Measurements from ENCODE around the gene RETREG3.

The RETREG3 gene

DNA sequence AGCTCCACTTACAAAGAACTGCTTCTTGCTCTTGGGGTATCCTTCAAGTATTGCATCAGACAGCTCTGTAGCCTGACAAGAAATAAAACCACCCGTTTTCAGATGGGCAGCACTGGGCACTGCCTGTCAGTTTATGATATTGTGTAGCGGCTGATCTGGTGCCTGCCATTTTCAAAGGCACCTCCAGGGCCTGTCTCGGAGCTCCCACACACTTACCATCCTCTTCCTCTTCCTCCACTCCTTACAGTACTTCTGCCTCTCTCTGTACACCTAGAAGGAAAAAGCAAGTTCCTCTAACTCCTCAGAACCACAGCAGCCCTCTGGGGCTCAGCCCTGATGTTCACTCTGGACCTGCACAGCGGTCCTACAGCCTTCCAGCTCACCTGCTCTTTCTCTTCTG, 36.1 kb downstream of the RETREG3 start:
- Histone ChIP-seq H3K4me3 (ENCODE audit: low read depth in 1 of 2, low read length in 2 of 2) (no peak overlapping the region), H3K27me3 (ENCODE audit: insufficient read depth, low read length, poor library complexity) (no peaks in the 10 kb centered on the region), H3K79me2 (ENCODE audit: insufficient read depth, low read length) (peaks cover 88% of the 10 kb centered on the region), H3K36me3 (ENCODE audit: insufficient read depth, low read length) (peaks cover 78% of the 10 kb centered on the region), H4K20me1 (ENCODE audit: insufficient read depth, low read length) (peaks cover 19% of the 10 kb centered on the region; the same call in 1 of the 2 replicates), H3K4me2 (ENCODE audit: insufficient read depth, low read length) (no peak overlapping the region), H3K9ac (ENCODE audit: low read depth, low read length) (no peak overlapping the region), H3K4me1 (ENCODE audit: insufficient read depth, low read length) (peaks cover 61% of the 10 kb centered on the region), H3K9me3 (ENCODE audit: insufficient read depth, low read length, severe bottlenecking) (no peaks in the 10 kb centered on the region), H3K27ac (ENCODE audit: low read length) (0 out of 2 replicates have a peak overlapping the region, but pooled peaks have one; percentile 26), H2AFZ (ENCODE audit: low read depth, low read length) (no peak overlapping the region)
- TF ChIP-seq, protein P1, sequence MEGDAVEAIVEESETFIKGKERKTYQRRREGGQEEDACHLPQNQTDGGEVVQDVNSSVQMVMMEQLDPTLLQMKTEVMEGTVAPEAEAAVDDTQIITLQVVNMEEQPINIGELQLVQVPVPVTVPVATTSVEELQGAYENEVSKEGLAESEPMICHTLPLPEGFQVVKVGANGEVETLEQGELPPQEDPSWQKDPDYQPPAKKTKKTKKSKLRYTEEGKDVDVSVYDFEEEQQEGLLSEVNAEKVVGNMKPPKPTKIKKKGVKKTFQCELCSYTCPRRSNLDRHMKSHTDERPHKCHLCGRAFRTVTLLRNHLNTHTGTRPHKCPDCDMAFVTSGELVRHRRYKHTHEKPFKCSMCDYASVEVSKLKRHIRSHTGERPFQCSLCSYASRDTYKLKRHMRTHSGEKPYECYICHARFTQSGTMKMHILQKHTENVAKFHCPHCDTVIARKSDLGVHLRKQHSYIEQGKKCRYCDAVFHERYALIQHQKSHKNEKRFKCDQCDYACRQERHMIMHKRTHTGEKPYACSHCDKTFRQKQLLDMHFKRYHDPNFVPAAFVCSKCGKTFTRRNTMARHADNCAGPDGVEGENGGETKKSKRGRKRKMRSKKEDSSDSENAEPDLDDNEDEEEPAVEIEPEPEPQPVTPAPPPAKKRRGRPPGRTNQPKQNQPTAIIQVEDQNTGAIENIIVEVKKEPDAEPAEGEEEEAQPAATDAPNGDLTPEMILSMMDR (IDR thresholded peaks at IDR 0.05; ENCODE audit: borderline replicate concordance, extremely low read depth, low read length, poor library complexity, severe bottlenecking): no peak
- TF ChIP-seq EZH2 (IDR thresholded peaks at IDR 0.05; ENCODE audit: borderline replicate concordance, low read depth, low read length, severe bottlenecking): no peak
- DNase-seq (no peak), ATAC-seq (ENCODE audit: insufficient read depth, low read depth) (no peak)

GRCh38 chr17:42571435-42572225, 37.5 kb downstream of the RETREG3 start:
- Histone ChIP-seq H3K36me3 (ENCODE audit: insufficient read depth, low read length) (peaks cover 87% of the 10 kb centered on the region), H3K9me3 (ENCODE audit: insufficient read depth, low read length, severe bottlenecking) (no peaks in the 10 kb centered on the region)

GRCh38 chr17:42568341-42569111, 40.6 kb downstream of the RETREG3 start:
- Histone ChIP-seq H4K20me1 (ENCODE audit: insufficient read depth, low read length) (peaks cover 22% of the 10 kb centered on the region; the same call in 1 of the 2 replicates), H3K4me1 (ENCODE audit: insufficient read depth, low read length) (peaks cover 66% of the 10 kb centered on the region), H3K9ac (ENCODE audit: low read depth, low read length) (peak overlapping the region; percentile 17; the same call in 1 of the 2 replicates), H3K4me3 (ENCODE audit: low read depth in 1 of 2, low read length in 2 of 2) (peak overlapping the region in 1 of 2 experiments; percentile 36; a peak in 1 of 4 replicates), H3K9me3 (ENCODE audit: insufficient read depth, low read length, severe bottlenecking) (no peaks in the 10 kb centered on the region), H3K79me2 (ENCODE audit: insufficient read depth, low read length) (peaks cover 74% of the 10 kb centered on the region), H3K4me2 (ENCODE audit: insufficient read depth, low read length) (peak overlapping the region; percentile 95), H2AFZ (ENCODE audit: low read depth, low read length) (no peak overlapping the region), H3K27me3 (ENCODE audit: insufficient read depth, low read length, poor library complexity) (no peaks in the 10 kb centered on the region), H3K36me3 (ENCODE audit: insufficient read depth, low read length) (peaks cover 92% of the 10 kb centered on the region), H3K27ac (ENCODE audit: low read length) (0 out of 2 replicates have a peak overlapping the region, but pooled peaks have one; percentile 26)
- ATAC-seq (ENCODE audit: insufficient read depth, low read depth) (no peak), DNase-seq (no peak)
- TF ChIP-seq, protein P1 (IDR thresholded peaks at IDR 0.05; ENCODE audit: borderline replicate concordance, extremely low read depth, low read length, poor library complexity, severe bottlenecking): no peak
- TF ChIP-seq EZH2 (IDR thresholded peaks at IDR 0.05; ENCODE audit: borderline replicate concordance, low read depth, low read length, severe bottlenecking): no peak

More at GRCh38 chr17:42571435-42572225, 37.5 kb downstream of the RETREG3 start:
- Histone ChIP-seq H3K4me2 (ENCODE audit: insufficient read depth, low read length) (peak overlapping the region; percentile 5; the same call in 1 of the 2 replicates), H3K9ac (ENCODE audit: low read depth, low read length) (no peak overlapping the region), H4K20me1 (ENCODE audit: insufficient read depth, low read length) (peaks cover 22% of the 10 kb centered on the region; the same call in 1 of the 2 replicates), H3K27ac (ENCODE audit: low read length) (no peak overlapping the region), H3K4me1 (ENCODE audit: insufficient read depth, low read length) (peaks cover 62% of the 10 kb centered on the region), H2AFZ (ENCODE audit: low read depth, low read length) (no peak overlapping the region), H3K4me3 (ENCODE audit: low read depth in 1 of 2, low read length in 2 of 2) (no peak overlapping the region), H3K27me3 (ENCODE audit: insufficient read depth, low read length, poor library complexity) (no peaks in the 10 kb centered on the region), H3K79me2 (ENCODE audit: insufficient read depth, low read length) (peaks cover 85% of the 10 kb centered on the region)
- DNase-seq: no peak
- TF ChIP-seq EZH2 (IDR thresholded peaks at IDR 0.05; ENCODE audit: borderline replicate concordance, low read depth, low read length, severe bottlenecking): no peak
- TF ChIP-seq, protein P1 (IDR thresholded peaks at IDR 0.05; ENCODE audit: borderline replicate concordance, extremely low read depth, low read length, poor library complexity, severe bottlenecking): no peak
- no peak for ATAC-seq (ENCODE audit: insufficient read depth, low read depth)
